Neural progenitor cell (in vitro differentiated cells): ENCODE measurements around the gene ASCL3. TPM values are rescaled to one million over a fixed set of nuclear protein-coding genes. Genes with fewer than 3 reads are reported as not detected.
"Not testable (repeated sequence)": the region's sequence is repeated elsewhere in the genome, so short reads cannot be mapped to it uniquely, and the experiment has no call there.

Experiments used
- DNase-seq: peaks from one replicate; pipeline ENCODE4 v3.0.0-alpha.2; 2016; ENCODE audit warnings: low spot score
- H2AFZ ChIP-seq: fragments of 200-600 bp; sonication (generic); replicated peaks from 2 replicates; pipeline ENCODE4 v1.6.1; 2016; ENCODE audit warnings: antibody characterized with exemption
- H3F3A ChIP-seq: fragments of 200-600 bp; sonication (generic); 2 replicates; pipeline ENCODE4 v1.6.1; 2016; ENCODE audit warnings: antibody characterized with exemption, low read depth
- H3K27ac ChIP-seq: fragments of 200-600 bp; sonication (generic); 2 replicates; pipeline ENCODE4 v1.5.1; 2016; ENCODE audit warnings: mild to moderate bottlenecking
- H3K27me3 ChIP-seq: fragments of 200-600 bp; sonication (generic); 2 replicates; pipeline ENCODE4 v1.6.1; 2016; ENCODE audit warnings: mild to moderate bottlenecking, moderate library complexity
- H3K36me3 ChIP-seq: fragments of 200-600 bp; sonication (generic); 2 replicates; pipeline ENCODE4 v1.5.1; 2016
- H3K4me1 ChIP-seq: fragments of 200-600 bp; sonication (generic); 2 replicates; pipeline ENCODE4 v1.6.1; 2016; ENCODE audit warnings: mixed run types
- H3K4me2 ChIP-seq: fragments of 200-600 bp; sonication (generic); 2 replicates; pipeline ENCODE4 v1.6.1; 2016
- H3K4me3 ChIP-seq: fragments of 200-600 bp; sonication (generic); 2 replicates; pipeline ENCODE4 v1.5.1; 2016
- H3K79me2 ChIP-seq: fragments of 200-600 bp; sonication (generic); 2 replicates; pipeline ENCODE4 v1.6.1; 2016; ENCODE audit warnings: low read depth
- H3K9ac ChIP-seq: fragments of 200-600 bp; sonication (generic); 2 replicates; pipeline ENCODE4 v1.6.1; 2016
- H3K9me3 ChIP-seq: fragments of 200-600 bp; sonication (generic); 2 replicates; pipeline ENCODE4 v1.5.1; 2016; ENCODE audit warnings: low read depth
- H4K20me1 ChIP-seq: fragments of 200-600 bp; sonication (generic); 2 replicates; pipeline ENCODE4 v1.6.1; 2016; ENCODE audit warnings: low read depth
- H3K27ac Mint-ChIP-seq: 3 replicates; pipeline ENCODE4 v1.8.0; 2021; ENCODE audit warnings: mixed read lengths
- H3K27me3 Mint-ChIP-seq: 2 replicates; pipeline ENCODE4 v1.8.0; 2022; ENCODE audit warnings: low read depth, mild to moderate bottlenecking, inconsistent platforms, moderate library complexity, mixed read lengths; ENCODE audit not compliant: insufficient read depth
- H3K36me3 Mint-ChIP-seq: 3 replicates; pipeline ENCODE4 v1.8.0; 2021; ENCODE audit warnings: mixed read lengths
- H3K4me1 Mint-ChIP-seq: 3 replicates; pipeline ENCODE4 v1.8.0; 2021; ENCODE audit warnings: mixed read lengths
- H3K4me3 Mint-ChIP-seq: 3 replicates; pipeline ENCODE4 v1.8.0; 2021; ENCODE audit warnings: mild to moderate bottlenecking, moderate library complexity, mixed read lengths
- H3K9me3 Mint-ChIP-seq: 3 replicates; pipeline ENCODE4 v1.8.0; 2020; ENCODE audit warnings: mixed read lengths
- EZH2 ChIP-seq: fragments of 200-600 bp; sonication (generic); IDR thresholded peaks from 2 replicates; pipeline ENCODE4 v1.6.1; 2017; ENCODE audit warnings: antibody characterized with exemption, mild to moderate bottlenecking, moderate library complexity
- EZH2phosphoT487 ChIP-seq: fragments of 200-600 bp; sonication (generic); IDR thresholded peaks from 2 replicates; pipeline ENCODE4 v1.6.1; 2017; ENCODE audit warnings: antibody characterized with exemption
- total RNA-seq: library from RNA; depleted of rRNA; stranded (reverse); fragments of >200 nt; gene quantifications from 2 replicates; pipeline ENCODE4 v1.2.3, GENCODE V29; 2015; ENCODE audit warnings: low replicate concordance
- TF ChIP-seq, protein P1 (sequence below): fragments of 200-600 bp; sonication (generic); IDR thresholded peaks from 2 replicates; pipeline ENCODE4 v1.5.1; 2017; ENCODE audit warnings: antibody characterized with exemption, mild to moderate bottlenecking

The ASCL3 gene
- total RNA-seq, 1 donor from 2014 or later: not detected

DNA sequence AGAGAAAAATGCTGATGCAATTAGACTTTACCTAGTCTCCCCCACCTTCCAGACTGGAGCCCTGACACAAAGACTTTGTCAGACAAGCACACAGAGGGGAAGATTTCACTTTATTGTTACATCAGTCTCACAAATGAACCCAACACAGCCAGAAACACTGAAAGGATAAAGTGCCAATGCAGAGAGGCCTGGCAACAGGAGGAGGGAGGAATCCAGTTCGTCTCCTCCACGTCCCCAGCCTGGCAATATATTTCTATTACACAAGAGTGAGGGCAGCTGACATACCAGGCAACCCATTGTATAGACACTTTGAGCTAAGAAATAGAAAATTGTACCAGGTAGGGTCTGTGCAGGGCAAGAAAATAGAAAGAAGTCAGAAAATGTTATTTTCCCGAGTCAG is 37.7 kb upstream of the ASCL3 start:
- H3K79me2 ChIP-seq: no peaks in the 10 kb centered on the region
- no peak overlapping the region for H2AFZ ChIP-seq
- no peak for DNase-seq
- H3K9me3 Mint-ChIP-seq: peaks cover 3% of the 10 kb centered on the region
- H4K20me1 ChIP-seq: no peaks in the 10 kb centered on the region
- no peaks in the 10 kb centered on the region for H3K27me3 ChIP-seq
- no peak overlapping the region for H3K27ac ChIP-seq
- no peak overlapping the region for H3K27ac Mint-ChIP-seq
- H3K4me3 ChIP-seq: no peak overlapping the region
- H3K27me3 Mint-ChIP-seq: peaks cover 2% of the 10 kb centered on the region
- TF ChIP-seq, protein P1, sequence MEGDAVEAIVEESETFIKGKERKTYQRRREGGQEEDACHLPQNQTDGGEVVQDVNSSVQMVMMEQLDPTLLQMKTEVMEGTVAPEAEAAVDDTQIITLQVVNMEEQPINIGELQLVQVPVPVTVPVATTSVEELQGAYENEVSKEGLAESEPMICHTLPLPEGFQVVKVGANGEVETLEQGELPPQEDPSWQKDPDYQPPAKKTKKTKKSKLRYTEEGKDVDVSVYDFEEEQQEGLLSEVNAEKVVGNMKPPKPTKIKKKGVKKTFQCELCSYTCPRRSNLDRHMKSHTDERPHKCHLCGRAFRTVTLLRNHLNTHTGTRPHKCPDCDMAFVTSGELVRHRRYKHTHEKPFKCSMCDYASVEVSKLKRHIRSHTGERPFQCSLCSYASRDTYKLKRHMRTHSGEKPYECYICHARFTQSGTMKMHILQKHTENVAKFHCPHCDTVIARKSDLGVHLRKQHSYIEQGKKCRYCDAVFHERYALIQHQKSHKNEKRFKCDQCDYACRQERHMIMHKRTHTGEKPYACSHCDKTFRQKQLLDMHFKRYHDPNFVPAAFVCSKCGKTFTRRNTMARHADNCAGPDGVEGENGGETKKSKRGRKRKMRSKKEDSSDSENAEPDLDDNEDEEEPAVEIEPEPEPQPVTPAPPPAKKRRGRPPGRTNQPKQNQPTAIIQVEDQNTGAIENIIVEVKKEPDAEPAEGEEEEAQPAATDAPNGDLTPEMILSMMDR: no peak
- TF ChIP-seq EZH2: no peak
- no peak for TF ChIP-seq EZH2phosphoT487
- H3K4me1 ChIP-seq: no peaks in the 10 kb centered on the region
- peaks cover 3% of the 10 kb centered on the region for H3K36me3 ChIP-seq
- no peak overlapping the region for H3K4me2 ChIP-seq
- no peak overlapping the region for H3K4me3 Mint-ChIP-seq
- peaks cover 5% of the 10 kb centered on the region for H3K4me1 Mint-ChIP-seq
- H3K9me3 ChIP-seq: no peaks in the 10 kb centered on the region
- H3F3A ChIP-seq: no peaks in the 10 kb centered on the region
- no peak overlapping the region for H3K9ac ChIP-seq
- peaks cover 15% of the 10 kb centered on the region for H3K36me3 Mint-ChIP-seq

DNA sequence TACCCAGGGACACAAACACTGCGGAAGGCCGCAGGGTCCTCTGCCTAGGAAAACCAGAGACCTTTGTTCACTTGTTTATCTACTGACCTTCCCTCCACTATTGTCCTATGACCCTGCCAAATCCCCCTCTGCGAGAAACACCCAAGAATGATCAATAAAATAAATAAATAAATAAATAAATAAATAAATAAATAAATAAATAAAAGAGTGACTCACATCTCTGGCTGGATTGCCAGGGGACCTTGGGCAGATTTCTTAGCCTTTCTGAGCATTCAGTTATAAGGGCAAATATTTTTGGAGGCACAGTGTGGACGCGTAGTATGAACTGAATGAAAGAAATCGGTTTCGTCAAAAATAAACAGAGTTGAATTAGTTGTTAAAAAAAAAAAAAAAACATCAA is 36.5 kb upstream of the ASCL3 start:
- H3K4me3 Mint-ChIP-seq, H3K4me3 ChIP-seq, H3K27ac Mint-ChIP-seq, H3K9me3 ChIP-seq, H3F3A ChIP-seq, H3K4me1 Mint-ChIP-seq, H3K4me2 ChIP-seq, H3K79me2 ChIP-seq, H2AFZ ChIP-seq, H3K9me3 Mint-ChIP-seq, H3K27ac ChIP-seq, H3K9ac ChIP-seq, H3K27me3 Mint-ChIP-seq, H3K27me3 ChIP-seq, H3K36me3 ChIP-seq, H3K4me1 ChIP-seq, H4K20me1 ChIP-seq, DNase-seq: not testable (repeated sequence)
- peaks cover 14% of the 10 kb centered on the region for H3K36me3 Mint-ChIP-seq

DNA sequence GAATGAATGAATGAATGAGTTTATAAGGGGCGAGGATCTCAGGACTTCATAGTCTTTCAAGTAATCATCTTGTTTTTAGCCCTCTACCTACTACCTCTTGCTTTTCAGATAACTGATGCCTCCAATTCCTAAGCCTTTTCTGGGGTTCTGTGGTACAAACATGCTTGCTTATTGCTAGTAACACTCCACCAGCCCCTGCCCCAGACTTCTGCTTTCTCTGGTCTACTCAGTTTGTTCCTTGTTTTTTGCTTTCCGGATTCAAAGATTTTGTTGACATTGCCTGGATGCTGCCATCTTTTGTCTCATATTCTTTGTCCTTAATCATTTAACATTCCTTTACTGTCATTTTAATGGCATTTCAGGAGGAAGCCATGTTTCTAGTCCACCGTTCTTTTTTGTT is 30.3 kb upstream of the ASCL3 start:
- Mint-ChIP-seq H3K27me3 (peaks cover 2% of the 10 kb centered on the region), H3K4me3 (no peak overlapping the region), H3K36me3 (peaks cover 4% of the 10 kb centered on the region), H3K9me3 (peaks cover 3% of the 10 kb centered on the region), H3K4me1 (no peaks in the 10 kb centered on the region), H3K27ac (no peak overlapping the region)
- no peak for TF ChIP-seq EZH2
- TF ChIP-seq, protein P1: no peak
- TF ChIP-seq EZH2phosphoT487: no peak
- no peak for DNase-seq
- Histone ChIP-seq H3K4me2 (no peak overlapping the region), H3K36me3 (no peaks in the 10 kb centered on the region), H3K4me1 (no peaks in the 10 kb centered on the region), H3K27me3 (no peaks in the 10 kb centered on the region), H3K9me3 (no peaks in the 10 kb centered on the region), H3K4me3 (no peak overlapping the region), H3F3A (peaks cover 2% of the 10 kb centered on the region), H2AFZ (no peak overlapping the region), H4K20me1 (no peaks in the 10 kb centered on the region), H3K27ac (no peak overlapping the region), H3K9ac (no peak overlapping the region), H3K79me2 (no peaks in the 10 kb centered on the region)

DNA sequence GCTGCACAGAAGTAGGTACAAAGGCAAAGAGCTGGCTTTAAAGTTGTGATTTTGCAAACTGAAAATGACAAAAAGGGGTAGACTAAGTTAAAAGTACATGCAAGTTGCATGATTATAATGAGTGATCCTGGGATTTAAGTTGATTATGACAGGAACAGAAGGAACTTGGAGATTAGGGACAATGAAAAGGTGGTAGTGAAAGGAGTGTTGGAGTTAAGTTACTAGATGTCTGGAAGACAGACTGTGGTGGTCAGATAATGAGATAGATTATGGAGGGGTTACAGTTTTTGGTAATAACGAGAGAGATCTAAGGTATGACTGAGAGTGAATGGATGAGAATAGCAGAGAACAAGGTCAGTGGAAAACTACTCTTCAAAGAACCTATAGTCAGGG is 29.1 kb upstream of the ASCL3 start:
- Histone ChIP-seq H2AFZ (no peak overlapping the region), H3F3A (peaks cover 2% of the 10 kb centered on the region), H3K4me2 (no peak overlapping the region), H3K79me2 (no peaks in the 10 kb centered on the region), H3K9me3 (no peaks in the 10 kb centered on the region), H3K4me1 (no peaks in the 10 kb centered on the region), H3K9ac (no peak overlapping the region), H4K20me1 (no peaks in the 10 kb centered on the region), H3K4me3 (no peak overlapping the region), H3K27ac (no peak overlapping the region), H3K36me3 (no peaks in the 10 kb centered on the region), H3K27me3 (no peaks in the 10 kb centered on the region)
- H3K4me1 Mint-ChIP-seq: no peaks in the 10 kb centered on the region
- H3K36me3 Mint-ChIP-seq: peaks cover 2% of the 10 kb centered on the region
- no peak for DNase-seq
- H3K9me3 Mint-ChIP-seq: peaks cover 3% of the 10 kb centered on the region
- H3K4me3 Mint-ChIP-seq: no peak overlapping the region
- no peak overlapping the region for H3K27ac Mint-ChIP-seq
- peaks cover 2% of the 10 kb centered on the region for H3K27me3 Mint-ChIP-seq
- TF ChIP-seq, protein P1: no peak
- TF ChIP-seq EZH2phosphoT487: no peak
- TF ChIP-seq EZH2: no peak
